HepG2 (cell line): ENCODE measurements around the gene PRTN3. TPM values are rescaled to one million over a fixed set of nuclear protein-coding genes. Genes with fewer than 3 reads are reported as not detected.

Experiments
- ATAC-seq: fragments of 200-7000 bp; cut with Tn5 transposase; 3 replicates; pipeline ENCODE4 v1.9.1; 2020; ENCODE audit warnings: mild to moderate bottlenecking, moderate library complexity
- BruUV-seq: library from RNA; stranded (reverse); fragments of 400-500 nt; replicated peaks from 2 replicates; lab custom pipeline; 2021; lab: Mats Ljungman, UMichigan
- CTCF ChIA-PET: fragments of 300-600 bp; formaldehyde crosslinking; extraction: SDS; loops from one replicate; lab custom pipeline; 2021; ENCODE audit warnings: low total read pairs, inconsistent platforms, low intra/inter-chr PET ratio; lab: Yijun Ruan, JAX
- POLR2A ChIA-PET: fragments of 350-600 bp; sonication (Branson Sonifier 250); formaldehyde crosslinking; loops from one replicate; lab custom pipeline; 2020; ENCODE audit warnings: antibody characterized with exemption, inconsistent platforms; lab: Yijun Ruan, JAX
- DNase-seq: peaks from one replicate; pipeline ENCODE4 v3.0.0-alpha.2; 2015; ENCODE audit warnings: low spot score
- FAIRE-seq: peaks from 3 replicates; lab custom pipeline; 2011; peaks lifted over from hg19 to GRCh38; lab: Jason Lieb, UNC
- H2AFZ ChIP-seq: one replicate; pipeline ENCODE4 v1.6.1; 2011; ENCODE audit warnings: low read length, inconsistent platforms
- H3K27ac ChIP-seq: fragments of 300-600 bp; 3 replicates; pipeline ENCODE4 v1.8.0; 2011; ENCODE audit warnings: mixed run types, mild to moderate bottlenecking, mixed read lengths, low read length, inconsistent platforms; ENCODE audit not compliant: insufficient read depth; ENCODE audit errors: extremely low read length
- H3K27me3 ChIP-seq, 2 experiments: fragments of 200-600 bp in 1 of 2; 2 replicates in 1 of 2; 3 replicates in 1 of 2; pipeline versions ENCODE4 v1.6.0 to v1.8.0; 2011; ENCODE audit warnings: low read length in 2 of 2, mild to moderate bottlenecking in 2 of 2, moderate library complexity in 2 of 2, inconsistent platforms in 1 of 2; ENCODE audit not compliant: insufficient read depth in 2 of 2, control insufficient read depth in 1 of 2
- H3K36me3 ChIP-seq, 2 experiments: fragments of 200-600 bp in 1 of 2; replicated peaks in 1 of 2; 2 replicates in 1 of 2; 3 replicates in 1 of 2; pipeline versions ENCODE4 v1.5.1 to v1.8.0; 2011; ENCODE audit warnings: low read length in 2 of 2, inconsistent platforms in 1 of 2; ENCODE audit not compliant: insufficient read depth in 2 of 2, control insufficient read depth in 1 of 2
- H3K4me1 ChIP-seq: 2 replicates; pipeline ENCODE4 v1.5.1; 2012; ENCODE audit warnings: low read length, inconsistent platforms; ENCODE audit not compliant: insufficient read depth
- H3K4me2 ChIP-seq: 2 replicates; pipeline ENCODE4 v1.6.0; 2011; ENCODE audit warnings: low read depth, low read length, inconsistent platforms
- H3K4me3 ChIP-seq, 3 experiments: fragments of 200-600 bp in 1 of 3; sonication (generic), shearing (Covaris generic) in 1 of 3; replicated peaks in 1 of 3; 2 replicates each; pipeline ENCODE4 v1.5.1; 2011 to 2016; ENCODE audit warnings: low read length in 3 of 3, inconsistent platforms in 2 of 3, low read depth in 2 of 3, mild to moderate bottlenecking in 2 of 3, control low read depth in 1 of 3, mixed read lengths in 1 of 3; ENCODE audit not compliant: insufficient read depth in 1 of 3
- H3K79me2 ChIP-seq: one replicate; pipeline ENCODE4 v1.6.1; 2011; ENCODE audit warnings: low read length, inconsistent platforms; ENCODE audit not compliant: insufficient read depth
- H3K9ac ChIP-seq: 2 replicates; pipeline ENCODE4 v1.6.0; 2011; ENCODE audit warnings: mild to moderate bottlenecking, low read depth, low read length, inconsistent platforms; ENCODE audit not compliant: insufficient read depth
- H3K9me3 ChIP-seq: 2 replicates; pipeline ENCODE4 v1.5.1; 2012; ENCODE audit warnings: mild to moderate bottlenecking, low read length
- H4K20me1 ChIP-seq: 2 replicates; pipeline ENCODE4 v1.6.0; 2011; ENCODE audit warnings: inconsistent platforms, mild to moderate bottlenecking, low read length, moderate library complexity; ENCODE audit not compliant: insufficient read depth
- ATRX ChIP-seq: sonication (generic); formaldehyde crosslinking; IDR thresholded peaks from 2 replicates; pipeline ENCODE4 v1.4.0; 2020; ENCODE audit warnings: missing genetic modification reagents, borderline replicate concordance
- RBFOX2 ChIP-seq: fragments of 200-400 bp; formaldehyde crosslinking; IDR thresholded peaks from 2 replicates; pipeline ENCODE4 v1.6.1; 2017; ENCODE audit warnings: low read depth, mild to moderate bottlenecking, low read length
- WGBS: methylation state at CpG from one replicate; pipeline ENCODE4 v1.1.6; 2017; ENCODE audit warnings: low lambda C conversion rate; 5-methylcytosine and 5-hydroxymethylcytosine counted together
- in situ Hi-C: cut with HindIII; loops from 2 replicates; pipeline ENCODE4 v1.10.0; 2017; ENCODE audit warnings: low pct_unique_long_range_greater_than_20kb; ENCODE audit not compliant: extremely low pct_ligation_motif_present
- intact Hi-C: fragments of 100-400 bp; cut with micrococcal nuclease; formaldehyde crosslinking; loops from one replicate; pipeline ENCODE4 v1.10.0; 2022; ENCODE audit not compliant: unreplicated experiment
- polyA plus RNA-seq, 8 experiments: library from polyadenylated mRNA; depleted of rRNA in 3 of 8; stranded (reverse) in 7 of 8; unstranded in 1 of 8; fragments of >200 nt; fragmentation: Illumina TruSeq in 4 of 8; extraction: Trizol in 4 of 8; gene quantifications; 2 replicates each; pipeline versions ENCODE4 v1.2.1 to v1.2.3, GENCODE V29; 2011 to 2016; ENCODE audit warnings: low read depth in 4 of 8, missing spikeins in 1 of 8, mixed read lengths in 1 of 8; ENCODE audit not compliant: insufficient read depth in 1 of 8
- total RNA-seq, 5 experiments: library from RNA; depleted of rRNA; stranded (reverse); fragments of >200 nt; fragmentation: Illumina TruSeq; extraction: Trizol; gene quantifications; 2 replicates each; pipeline ENCODE4 v1.2.3, GENCODE V29; 2016; ENCODE audit warnings: low read depth in 1 of 5
- TF ChIP-seq, protein P1 (sequence below): sonication (generic); formaldehyde crosslinking; conservative IDR thresholded peaks from 2 replicates; pipeline ENCODE4 v1.8.0; 2022; ENCODE audit warnings: mild to moderate bottlenecking, moderate library complexity, missing genetic modification reagents
- TF ChIP-seq, protein P2 (sequence below): fragments of 450-650 bp; IDR thresholded peaks from 2 replicates; pipeline ENCODE4 v1.6.1; 2017

The PRTN3 gene
- total and polyA plus RNA-seq, 2 of the 13 experiments (the other 11 are each of a cell fraction or from before 2014, with no cell fraction given), result not detected

GRCh38 chr19:884420-885211, 43.8 kb downstream of the PRTN3 start:
- ChIA-PET CTCF (no interaction called here), POLR2A (no interaction called here)
- Histone ChIP-seq H3K36me3 (peaks cover 20 to 37% of the 10 kb centered on the region in 2 experiments; a peak in 4 of 5 replicates), H3K9ac (no peak overlapping the region), H3K4me1 (peaks cover 9% of the 10 kb centered on the region), H3K27me3 (no peaks in the 10 kb centered on the region), H3K27ac (no peak overlapping the region), H2AFZ (no peak overlapping the region), H4K20me1 (no peaks in the 10 kb centered on the region; the same call in 1 of the 2 replicates), H3K79me2 (no peaks in the 10 kb centered on the region)
- intact Hi-C loops (no loop called here), in situ Hi-C loops (no loop called here)
- ATAC-seq (no peak), FAIRE-seq (no peak)
- BruUV-seq, result no TSS peak
- WGBS, result 97% methylated on average over 23 of the region's 51 CpGs
- 0 out of 2 replicates have a peak, but pooled peaks have one; percentile 34 for TF ChIP-seq RBFOX2
- TF ChIP-seq, protein P1, sequence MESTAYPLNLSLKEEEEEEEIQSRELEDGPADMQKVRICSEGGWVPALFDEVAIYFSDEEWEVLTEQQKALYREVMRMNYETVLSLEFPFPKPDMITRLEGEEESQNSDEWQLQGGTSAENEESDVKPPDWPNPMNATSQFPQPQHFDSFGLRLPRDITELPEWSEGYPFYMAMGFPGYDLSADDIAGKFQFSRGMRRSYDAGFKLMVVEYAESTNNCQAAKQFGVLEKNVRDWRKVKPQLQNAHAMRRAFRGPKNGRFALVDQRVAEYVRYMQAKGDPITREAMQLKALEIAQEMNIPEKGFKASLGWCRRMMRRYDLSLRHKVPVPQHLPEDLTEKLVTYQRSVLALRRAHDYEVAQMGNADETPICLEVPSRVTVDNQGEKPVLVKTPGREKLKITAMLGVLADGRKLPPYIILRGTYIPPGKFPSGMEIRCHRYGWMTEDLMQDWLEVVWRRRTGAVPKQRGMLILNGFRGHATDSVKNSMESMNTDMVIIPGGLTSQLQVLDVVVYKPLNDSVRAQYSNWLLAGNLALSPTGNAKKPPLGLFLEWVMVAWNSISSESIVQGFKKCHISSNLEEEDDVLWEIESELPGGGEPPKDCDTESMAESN (CRISPR knock-in tag), result no peak
- TF ChIP-seq ATRX, result no peak
- TF ChIP-seq, protein P2, sequence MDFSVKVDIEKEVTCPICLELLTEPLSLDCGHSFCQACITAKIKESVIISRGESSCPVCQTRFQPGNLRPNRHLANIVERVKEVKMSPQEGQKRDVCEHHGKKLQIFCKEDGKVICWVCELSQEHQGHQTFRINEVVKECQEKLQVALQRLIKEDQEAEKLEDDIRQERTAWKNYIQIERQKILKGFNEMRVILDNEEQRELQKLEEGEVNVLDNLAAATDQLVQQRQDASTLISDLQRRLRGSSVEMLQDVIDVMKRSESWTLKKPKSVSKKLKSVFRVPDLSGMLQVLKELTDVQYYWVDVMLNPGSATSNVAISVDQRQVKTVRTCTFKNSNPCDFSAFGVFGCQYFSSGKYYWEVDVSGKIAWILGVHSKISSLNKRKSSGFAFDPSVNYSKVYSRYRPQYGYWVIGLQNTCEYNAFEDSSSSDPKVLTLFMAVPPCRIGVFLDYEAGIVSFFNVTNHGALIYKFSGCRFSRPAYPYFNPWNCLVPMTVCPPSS, result no peak
- TF ChIP-seq, all 625 proteins: peak for 1
- H3K9me3 ChIP-seq, result no peaks in the 10 kb centered on the region
- no peak for DNase-seq
- no peak overlapping the region for H3K4me3 ChIP-seq
- no peak overlapping the region for H3K4me2 ChIP-seq
